SK-N-SH (cell line): ENCODE data around the gene FAHD2A. TPM values are rescaled to one million over a fixed set of nuclear protein-coding genes. Genes with fewer than 3 reads are reported as not detected.

Experiments used
- CTCF ChIA-PET: fragments of 300-600, 350-600 bp; formaldehyde crosslinking; extraction: SDS; loops from one replicate; lab custom pipeline; 2021; lab: Yijun Ruan, JAX
- POLR2A ChIA-PET: fragments of 350-600 bp; sonication (Branson Sonifier 250); formaldehyde crosslinking; extraction: SDS; loops from one replicate; lab custom pipeline; 2020; ENCODE audit warnings: antibody characterized with exemption, inconsistent platforms; lab: Yijun Ruan, JAX
- DNase-seq: peaks from one replicate; pipeline ENCODE4 v3.0.0; 2012
- H2AFZ ChIP-seq: fragments of 200-600 bp; sonication (generic); 2 replicates; pipeline ENCODE4 v1.8.1; 2016; ENCODE audit warnings: antibody characterized with exemption, mild to moderate bottlenecking, low read depth
- H3F3A ChIP-seq: fragments of 200-600 bp; sonication (generic); replicated peaks from 2 replicates; pipeline ENCODE3; 2016; ENCODE audit warnings: antibody characterized with exemption, mild to moderate bottlenecking; ENCODE audit not compliant: insufficient read depth
- H3K27ac ChIP-seq, 2 experiments: fragments of 200-500 bp in 1 of 2; fragments of 200-600 bp in 1 of 2; sonication (Bioruptor generic) in 1 of 2; sonication (generic), shearing (Covaris generic) in 1 of 2; 2 replicates each; pipeline versions ENCODE4 v1.5.1 to v1.6.1; 2014 to 2016; ENCODE audit warnings: low read depth in 2 of 2, inconsistent platforms in 1 of 2, low read length in 1 of 2, mild to moderate bottlenecking in 1 of 2, mixed read lengths in 1 of 2
- H3K27me3 ChIP-seq: fragments of 200-600 bp; sonication (generic), shearing (Covaris generic); 2 replicates; pipeline ENCODE4 v1.6.1; 2016; ENCODE audit warnings: mixed run types; ENCODE audit not compliant: insufficient read depth
- H3K36me3 ChIP-seq, 2 experiments: fragments of 200-500 bp in 1 of 2; fragments of 200-600 bp in 1 of 2; sonication (Bioruptor generic) in 1 of 2; sonication (generic) in 1 of 2; replicated peaks in 1 of 2; 2 replicates each; pipeline versions ENCODE3 to v1.5.1; 2014 to 2016; ENCODE audit warnings: low read length in 1 of 2, mild to moderate bottlenecking in 1 of 2; ENCODE audit not compliant: insufficient read depth in 2 of 2, control insufficient read depth in 1 of 2
- H3K4me1 ChIP-seq, 2 experiments: fragments of 200-500 bp in 1 of 2; fragments of 200-600 bp in 1 of 2; sonication (Bioruptor generic) in 1 of 2; sonication (generic), shearing (Covaris generic) in 1 of 2; 2 replicates each; pipeline versions ENCODE4 v1.5.1 to v1.6.1; 2014 to 2016; ENCODE audit warnings: low read depth in 1 of 2, low read length in 1 of 2, mixed run types in 1 of 2; ENCODE audit not compliant: insufficient read depth in 2 of 2, control insufficient read depth in 1 of 2
- H3K4me2 ChIP-seq: fragments of 200-600 bp; sonication (generic), shearing (Covaris generic); 2 replicates; pipeline ENCODE4 v1.6.1; 2017; ENCODE audit warnings: mixed run types
- H3K4me3 ChIP-seq, 2 experiments: fragments of 200-500 bp in 1 of 2; fragments of 200-600 bp in 1 of 2; sonication (Bioruptor generic) in 1 of 2; sonication (generic), shearing (Covaris generic) in 1 of 2; 2 replicates each; pipeline versions ENCODE4 v1.5.1 to v1.8.1; 2014 to 2016; ENCODE audit warnings: low read depth in 2 of 2, inconsistent platforms in 1 of 2, low read length in 1 of 2, mild to moderate bottlenecking in 1 of 2, mixed read lengths in 1 of 2, moderate library complexity in 1 of 2
- H3K79me2 ChIP-seq: fragments of 200-600 bp; sonication (generic); 2 replicates; pipeline ENCODE4 v1.8.1; 2017; ENCODE audit warnings: mild to moderate bottlenecking; ENCODE audit not compliant: insufficient read depth
- H3K9ac ChIP-seq: fragments of 200-600 bp; sonication (generic); 2 replicates; pipeline ENCODE4 v1.6.1; 2017; ENCODE audit warnings: mixed run types
- H3K9me2 ChIP-seq: fragments of 200-600 bp; sonication (generic); 2 replicates; pipeline ENCODE4 v1.6.1; 2017; ENCODE audit warnings: mixed run types
- H3K9me3 ChIP-seq: fragments of 200-600 bp; sonication (generic); 2 replicates; pipeline ENCODE4 v1.6.1; 2017; ENCODE audit warnings: mixed run types, mild to moderate bottlenecking, moderate library complexity
- H4K20me1 ChIP-seq: fragments of 200-600 bp; sonication (generic); 2 replicates; pipeline ENCODE4 v1.6.1; 2017; ENCODE audit warnings: mild to moderate bottlenecking, mixed run types; ENCODE audit not compliant: insufficient read depth
- EP300 ChIP-seq, 2 experiments: IDR thresholded peaks; 2 replicates each; pipeline versions ENCODE4 v1.4.0 to v1.6.1; 2012; ENCODE audit warnings: borderline replicate concordance in 1 of 2, low read depth in 1 of 2, low read length in 1 of 2
- FOXM1 ChIP-seq: IDR thresholded peaks from 2 replicates; pipeline ENCODE4 v1.4.0; 2012; ENCODE audit warnings: low read depth, mild to moderate bottlenecking
- MEF2A ChIP-seq: IDR thresholded peaks from 2 replicates; pipeline ENCODE4 v1.4.0; 2012; ENCODE audit warnings: low read depth, borderline replicate concordance
- NFIC ChIP-seq: IDR thresholded peaks from 2 replicates; pipeline ENCODE4 v1.4.0; 2012; ENCODE audit warnings: borderline replicate concordance
- POLR2AphosphoS5 ChIP-seq: IDR thresholded peaks from 2 replicates; pipeline ENCODE4 v1.6.1; 2012; ENCODE audit warnings: low read depth, low read length
- RCOR1 ChIP-seq: fragments of 150-350 bp; IDR thresholded peaks from 2 replicates; pipeline ENCODE4 v1.6.1; 2017; ENCODE audit warnings: antibody characterized with exemption, low read length
- RFX5 ChIP-seq: IDR thresholded peaks from 2 replicates; pipeline ENCODE4 v1.6.1; 2012; ENCODE audit warnings: mild to moderate bottlenecking, improper control_type of control experiment, low read length
- RXRA ChIP-seq: IDR thresholded peaks from 2 replicates; pipeline ENCODE4 v1.4.0; 2012; ENCODE audit warnings: low read depth, mild to moderate bottlenecking, borderline replicate concordance
- WGBS: methylation state at CpG from one replicate; pipeline ENCODE4 v1.1.6; 2017; ENCODE audit warnings: low lambda C conversion rate; 5-methylcytosine and 5-hydroxymethylcytosine counted together
- polyA plus RNA-seq, 3 experiments: library from polyadenylated mRNA; depleted of rRNA; stranded (reverse); fragments of >200 nt; gene quantifications; 2 replicates each; pipeline ENCODE4 v1.2.3, GENCODE V29; 2012
- TF ChIP-seq, protein P1 (sequence below): IDR thresholded peaks from 2 replicates; pipeline ENCODE4; 2012
- TF ChIP-seq, protein P2 (sequence below): IDR thresholded peaks from 2 replicates; pipeline ENCODE4 v1.4.0; 2012; ENCODE audit warnings: low read depth, borderline replicate concordance
- TF ChIP-seq, protein P3 (sequence below): IDR thresholded peaks from 2 replicates; pipeline ENCODE4 v1.4.0; 2012; ENCODE audit warnings: low read depth, borderline replicate concordance

FAHD2A gene
- polyA plus RNA-seq, 1 of the 3 experiments (the other 2 are of a cell fraction): 40.5 TPM

DNA sequence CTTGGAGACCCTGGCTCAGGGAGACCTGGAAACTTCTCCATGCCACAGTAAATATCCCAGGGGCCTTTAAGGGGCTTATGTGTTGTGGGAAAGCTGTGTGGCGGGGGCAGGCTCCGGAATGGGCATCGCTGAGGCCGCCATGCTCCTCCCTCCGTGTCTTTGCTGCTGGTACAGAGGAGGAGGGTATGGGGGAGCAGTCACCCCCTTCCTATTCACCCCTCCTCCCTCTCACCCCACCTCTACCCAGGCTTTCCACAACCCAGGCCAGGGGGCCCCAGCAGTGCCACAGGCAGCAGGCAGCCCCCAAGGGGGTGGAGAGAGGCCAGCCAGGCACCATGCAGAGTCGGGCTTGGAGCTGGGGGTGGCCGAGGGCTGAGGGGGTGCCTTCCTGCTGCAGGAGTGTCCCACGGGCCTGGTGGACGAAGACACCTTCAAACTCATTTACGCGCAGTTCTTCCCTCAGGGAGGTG, 28.0 kb upstream of the FAHD2A start:
- Histone ChIP-seq H3K36me3 (no peaks in the 10 kb centered on the region), H3K79me2 (no peaks in the 10 kb centered on the region), H3K27me3 (peaks cover 20% of the 10 kb centered on the region; the same call in 1 of the 2 replicates), H3K9me2 (no peaks in the 10 kb centered on the region), H3K4me3 (no peak overlapping the region), H2AFZ (no peak overlapping the region), H3K27ac (no peak overlapping the region), H4K20me1 (no peaks in the 10 kb centered on the region), H3K4me2 (no peak overlapping the region), H3K9ac (no peak overlapping the region), H3K4me1 (no peaks in the 10 kb centered on the region), H3F3A (no peaks in the 10 kb centered on the region), H3K9me3 (no peaks in the 10 kb centered on the region)
- POLR2A ChIA-PET: no interaction called here
- 44% methylated on average over 11 of the region's 11 CpGs for WGBS
- TF ChIP-seq, protein P1, sequence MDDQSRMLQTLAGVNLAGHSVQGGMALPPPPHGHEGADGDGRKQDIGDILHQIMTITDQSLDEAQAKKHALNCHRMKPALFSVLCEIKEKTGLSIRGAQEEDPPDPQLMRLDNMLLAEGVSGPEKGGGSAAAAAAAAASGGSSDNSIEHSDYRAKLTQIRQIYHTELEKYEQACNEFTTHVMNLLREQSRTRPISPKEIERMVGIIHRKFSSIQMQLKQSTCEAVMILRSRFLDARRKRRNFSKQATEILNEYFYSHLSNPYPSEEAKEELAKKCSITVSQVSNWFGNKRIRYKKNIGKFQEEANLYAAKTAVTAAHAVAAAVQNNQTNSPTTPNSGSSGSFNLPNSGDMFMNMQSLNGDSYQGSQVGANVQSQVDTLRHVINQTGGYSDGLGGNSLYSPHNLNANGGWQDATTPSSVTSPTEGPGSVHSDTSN: no peak
- no peak for DNase-seq
- CTCF ChIA-PET: interaction anchor here (1.4 kb wide), 1 partner anchor 15 kb away, joined by 4 read pairs; no protein-coding TSS in a partner anchor

DNA sequence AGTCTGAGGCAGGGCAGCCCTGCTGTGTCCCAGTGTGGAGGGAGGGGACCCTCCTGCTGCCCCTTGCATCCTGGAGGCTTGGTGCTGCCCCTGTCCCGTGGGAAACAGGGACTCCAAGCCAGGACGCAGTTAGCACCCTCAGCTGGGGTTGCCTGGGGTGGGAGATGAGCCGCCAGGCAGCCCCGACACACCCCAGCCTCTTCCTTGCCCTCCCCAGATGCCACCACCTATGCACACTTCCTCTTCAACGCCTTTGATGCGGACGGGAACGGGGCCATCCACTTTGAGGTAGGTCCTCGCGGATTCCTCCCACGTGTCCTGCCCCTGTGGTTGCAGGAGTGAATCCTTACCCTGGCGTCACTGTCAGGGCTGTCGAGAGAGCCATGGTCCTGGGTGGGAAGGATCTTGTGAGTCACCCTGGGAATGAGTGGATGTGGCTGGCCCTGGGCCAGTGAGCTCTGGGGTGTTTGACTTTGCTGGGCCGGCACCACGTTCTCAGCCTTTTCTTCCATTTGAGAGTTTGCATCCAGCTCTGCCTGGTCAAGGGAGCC, 27.5 kb upstream of the FAHD2A start:
- Histone ChIP-seq H3K4me1 (no peaks in the 10 kb centered on the region), H3K36me3 (no peaks in the 10 kb centered on the region), H2AFZ (no peak overlapping the region), H3K27ac (no peak overlapping the region), H3K4me2 (no peak overlapping the region), H3K9me2 (no peaks in the 10 kb centered on the region), H3K9me3 (no peaks in the 10 kb centered on the region), H3F3A (no peaks in the 10 kb centered on the region), H4K20me1 (no peaks in the 10 kb centered on the region), H3K27me3 (peaks cover 20% of the 10 kb centered on the region; the same call in 1 of the 2 replicates), H3K79me2 (no peaks in the 10 kb centered on the region), H3K4me3 (no peak overlapping the region), H3K9ac (no peak overlapping the region)
- TF ChIP-seq, protein P2, sequence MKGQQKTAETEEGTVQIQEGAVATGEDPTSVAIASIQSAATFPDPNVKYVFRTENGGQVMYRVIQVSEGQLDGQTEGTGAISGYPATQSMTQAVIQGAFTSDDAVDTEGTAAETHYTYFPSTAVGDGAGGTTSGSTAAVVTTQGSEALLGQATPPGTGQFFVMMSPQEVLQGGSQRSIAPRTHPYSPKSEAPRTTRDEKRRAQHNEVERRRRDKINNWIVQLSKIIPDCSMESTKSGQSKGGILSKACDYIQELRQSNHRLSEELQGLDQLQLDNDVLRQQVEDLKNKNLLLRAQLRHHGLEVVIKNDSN: no peak
- TF ChIP-seq NFIC: 0 out of 2 replicates have a peak, but pooled peaks have one; percentile 8
- CTCF ChIA-PET: interaction anchor here (1.4 kb wide), 1 partner anchor 14 kb away, joined by 4 read pairs; no protein-coding TSS in a partner anchor
- POLR2A ChIA-PET: no interaction called here
- 65% methylated on average over 10 of the region's 15 CpGs for WGBS
- no peak for DNase-seq

DNA sequence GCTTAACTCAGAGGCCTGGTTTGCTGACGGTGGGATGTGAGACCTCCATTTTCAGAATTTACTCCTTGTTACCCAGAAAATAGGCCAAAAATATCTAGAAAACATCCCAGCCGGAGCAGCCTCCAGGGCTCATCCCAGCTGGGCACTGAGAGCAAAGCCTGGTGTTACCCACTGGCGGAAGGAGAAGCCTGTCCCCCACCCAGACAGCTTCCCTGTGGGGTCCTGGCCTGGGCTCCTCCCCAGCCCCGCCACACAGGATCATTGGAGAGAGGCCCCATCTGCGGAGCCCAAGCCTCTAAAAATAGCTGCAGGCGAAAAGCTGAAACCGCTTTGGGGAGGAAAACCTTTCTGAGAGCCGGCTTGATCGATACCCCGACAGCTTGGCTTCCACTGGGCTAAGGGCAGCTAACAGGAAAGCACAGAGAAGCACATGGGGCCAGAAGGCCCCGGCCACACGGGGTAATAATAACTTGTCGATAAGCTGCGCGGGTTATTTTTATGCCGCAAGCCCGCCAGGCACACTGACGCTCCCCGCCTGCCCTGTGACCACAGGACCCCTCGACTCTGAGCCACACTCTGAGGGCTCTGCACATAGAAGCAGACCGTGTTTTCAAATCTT, 26.9 kb upstream of the FAHD2A start:
- WGBS: 51% methylated on average over 19 of the region's 21 CpGs
- ChIA-PET CTCF (interaction anchor here (1.4 kb wide), 1 partner anchor 13 kb away, joined by 4 read pairs; no protein-coding TSS in a partner anchor), POLR2A (no interaction called here)
- TF ChIP-seq EP300 (IDR thresholded peaks at IDR 0.05; ENCODE audit: borderline replicate concordance in 1 of 2, low read depth in 1 of 2, low read length in 1 of 2) (no peak), FOXM1 (no peak), RFX5 (no peak), MEF2A (no peak), RXRA (no peak), POLR2AphosphoS5 (no peak), RCOR1 (no peak)
- TF ChIP-seq, protein P3, sequence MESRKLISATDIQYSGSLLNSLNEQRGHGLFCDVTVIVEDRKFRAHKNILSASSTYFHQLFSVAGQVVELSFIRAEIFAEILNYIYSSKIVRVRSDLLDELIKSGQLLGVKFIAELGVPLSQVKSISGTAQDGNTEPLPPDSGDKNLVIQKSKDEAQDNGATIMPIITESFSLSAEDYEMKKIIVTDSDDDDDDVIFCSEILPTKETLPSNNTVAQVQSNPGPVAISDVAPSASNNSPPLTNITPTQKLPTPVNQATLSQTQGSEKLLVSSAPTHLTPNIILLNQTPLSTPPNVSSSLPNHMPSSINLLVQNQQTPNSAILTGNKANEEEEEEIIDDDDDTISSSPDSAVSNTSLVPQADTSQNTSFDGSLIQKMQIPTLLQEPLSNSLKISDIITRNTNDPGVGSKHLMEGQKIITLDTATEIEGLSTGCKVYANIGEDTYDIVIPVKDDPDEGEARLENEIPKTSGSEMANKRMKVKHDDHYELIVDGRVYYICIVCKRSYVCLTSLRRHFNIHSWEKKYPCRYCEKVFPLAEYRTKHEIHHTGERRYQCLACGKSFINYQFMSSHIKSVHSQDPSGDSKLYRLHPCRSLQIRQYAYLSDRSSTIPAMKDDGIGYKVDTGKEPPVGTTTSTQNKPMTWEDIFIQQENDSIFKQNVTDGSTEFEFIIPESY: no peak
- Histone ChIP-seq H3K4me2 (no peak overlapping the region), H3K79me2 (no peaks in the 10 kb centered on the region), H3F3A (no peaks in the 10 kb centered on the region), H3K27me3 (peaks cover 20% of the 10 kb centered on the region; the same call in 1 of the 2 replicates), H4K20me1 (no peaks in the 10 kb centered on the region), H2AFZ (no peak overlapping the region), H3K4me1 (no peaks in the 10 kb centered on the region), H3K9me2 (no peaks in the 10 kb centered on the region), H3K9ac (no peak overlapping the region), H3K36me3 (no peaks in the 10 kb centered on the region), H3K4me3 (no peak overlapping the region), H3K9me3 (no peaks in the 10 kb centered on the region), H3K27ac (no peak overlapping the region)
- DNase-seq: no peak
